ENCODE results near the gene CACNA2D1. TPM values are rescaled to one million over a fixed set of nuclear protein-coding genes. Genes with fewer than 3 reads are reported as not detected.

Gene CACNA2D1
- total and polyA plus RNA-seq, 9 of the 15 experiments (the other 6 are each of a cell fraction or from before 2014, with no cell fraction given): 0.49 TPM; not detected in 8

DNA sequence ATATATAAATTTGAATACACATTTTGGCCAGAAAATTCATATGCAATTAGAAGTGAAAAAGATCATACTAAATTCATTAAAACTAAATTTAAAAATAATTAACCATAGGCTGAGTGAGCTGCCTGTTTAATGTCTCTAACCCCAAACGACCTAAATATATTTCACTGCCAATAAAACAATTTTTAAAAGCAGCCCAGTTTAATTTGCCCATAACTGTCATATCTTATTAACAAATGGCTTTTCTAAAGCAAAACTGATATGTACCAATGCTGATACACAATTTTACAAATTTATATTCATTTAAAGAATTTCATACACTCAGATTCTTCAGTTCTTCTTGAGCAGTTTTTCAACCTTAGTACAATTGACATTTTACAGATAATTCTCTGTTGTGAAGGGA, 99.9 kb downstream of the CACNA2D1 start:
- POLR2A ChIA-PET: no interaction called here

More for the DNA sequence above, 99.9 kb downstream of the CACNA2D1 start:
- BruUV-seq (replicated peaks): no TSS peak
- Histone ChIP-seq H3K79me2 (ENCODE audit: control insufficient read depth, insufficient read depth, low read length) (no peaks in the 10 kb centered on the region), H3K4me3 (no peak overlapping the region), H3K4me1 (replicated peaks in 1 of 2; ENCODE audit: control insufficient read depth in 2 of 2, insufficient read depth in 2 of 2, low read length in 2 of 2) (no peaks in the 10 kb centered on the region), H4K20me1 (replicated peaks; ENCODE audit: control insufficient read depth, insufficient read depth, low read length) (no peaks in the 10 kb centered on the region), H3K9me1 (ENCODE audit: control insufficient read depth, insufficient read depth, low read length) (no peaks in the 10 kb centered on the region), H3K9ac (ENCODE audit: insufficient read depth in 1 of 2, low read depth in 2 of 2, low read length in 2 of 2) (no peak overlapping the region), H3K4me2 (ENCODE audit: insufficient read depth, low read length) (no peak overlapping the region), H3K9me3 (replicated peaks; ENCODE audit: control insufficient read depth, insufficient read depth, low read depth, low read length) (no peaks in the 10 kb centered on the region), H2AFZ (ENCODE audit: low read depth, low read length) (no peak overlapping the region), H3K36me3 (ENCODE audit: control insufficient read depth, insufficient read depth, low read length) (no peaks in the 10 kb centered on the region), H3K27ac (ENCODE audit: extremely low read depth, low read depth, low read length) (no peak overlapping the region), H3K27me3 (ENCODE audit: control insufficient read depth in 2 of 2, insufficient read depth in 2 of 2, low read length in 2 of 2) (no peaks in the 10 kb centered on the region)
- in situ Hi-C loops (cut with MboI): no loop called here
- TF ChIP-seq NELFE (IDR thresholded peaks at IDR 0.05; ENCODE audit: insufficient read depth, insufficient read length) (no peak), XRCC4 (IDR thresholded peaks at IDR 0.05; ENCODE audit: extremely low read depth, insufficient read depth, insufficient read length) (no peak), KHSRP (IDR thresholded peaks at IDR 0.05) (no peak), ZFPM2 (CRISPR knock-in tag; IDR thresholded peaks at IDR 0.05) (no peak), C11orf30 (IDR thresholded peaks at IDR 0.05; ENCODE audit: low read depth) (no peak), ARNT (IDR thresholded peaks at IDR 0.05) (no peak), NCOA1 (IDR thresholded peaks at IDR 0.05; ENCODE audit: low read depth) (no peak)
- TF ChIP-seq, protein P1, sequence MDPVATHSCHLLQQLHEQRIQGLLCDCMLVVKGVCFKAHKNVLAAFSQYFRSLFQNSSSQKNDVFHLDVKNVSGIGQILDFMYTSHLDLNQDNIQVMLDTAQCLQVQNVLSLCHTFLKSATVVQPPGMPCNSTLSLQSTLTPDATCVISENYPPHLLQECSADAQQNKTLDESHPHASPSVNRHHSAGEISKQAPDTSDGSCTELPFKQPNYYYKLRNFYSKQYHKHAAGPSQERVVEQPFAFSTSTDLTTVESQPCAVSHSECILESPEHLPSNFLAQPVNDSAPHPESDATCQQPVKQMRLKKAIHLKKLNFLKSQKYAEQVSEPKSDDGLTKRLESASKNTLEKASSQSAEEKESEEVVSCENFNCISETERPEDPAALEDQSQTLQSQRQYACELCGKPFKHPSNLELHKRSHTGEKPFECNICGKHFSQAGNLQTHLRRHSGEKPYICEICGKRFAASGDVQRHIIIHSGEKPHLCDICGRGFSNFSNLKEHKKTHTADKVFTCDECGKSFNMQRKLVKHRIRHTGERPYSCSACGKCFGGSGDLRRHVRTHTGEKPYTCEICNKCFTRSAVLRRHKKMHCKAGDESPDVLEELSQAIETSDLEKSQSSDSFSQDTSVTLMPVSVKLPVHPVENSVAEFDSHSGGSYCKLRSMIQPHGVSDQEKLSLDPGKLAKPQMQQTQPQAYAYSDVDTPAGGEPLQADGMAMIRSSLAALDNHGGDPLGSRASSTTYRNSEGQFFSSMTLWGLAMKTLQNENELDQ (CRISPR knock-in tag; IDR thresholded peaks at IDR 0.05; ENCODE audit: borderline replicate concordance): no peak
- ATAC-seq: no peak
- 0% methylated on average over 1 of the region's 1 CpG for WGBS (ENCODE audit: insufficient coverage, low coverage, missing lambda C conversion rate)
- DNase-seq (ENCODE audit: extremely low read depth in 1 of 4, low spot score in 3 of 4): no peak
- CTCF ChIA-PET (ENCODE audit: low intra/inter-chr PET ratio): no interaction called here
- no peak for FAIRE-seq
- intact Hi-C loops (cut with micrococcal nuclease): no loop called here

Measured in K562 (cell line).